Left ventricle myocardium inferior (tissue), 1 donor: ENCODE data around the gene C5orf58. TPM values are rescaled to one million over a fixed set of nuclear protein-coding genes. Genes with fewer than 3 reads are reported as not detected.
A peak's percentile ranks its signal among the peaks of the same experiment; 100 is the strongest.

Source experiments
- DNase-seq: peaks from one replicate; pipeline ENCODE4 v3.0.0-alpha.2; 2020
- H3K27ac ChIP-seq: fragments of 200-600 bp; replicated peaks from 2 replicates; pipeline ENCODE4 v1.8.0; 2021
- H3K27me3 ChIP-seq: fragments of 200-600 bp; 2 replicates; pipeline ENCODE4 v1.8.0; 2021; ENCODE audit warnings: low read depth
- H3K36me3 ChIP-seq: fragments of 200-600 bp; 2 replicates; pipeline ENCODE4 v1.8.0; 2021
- H3K4me1 ChIP-seq: fragments of 200-600 bp; 2 replicates; pipeline ENCODE4 v1.8.0; 2021
- H3K4me3 ChIP-seq: fragments of 200-600 bp; 2 replicates; pipeline ENCODE4 v1.8.0; 2021; ENCODE audit warnings: mild to moderate bottlenecking, moderate library complexity
- H3K9me3 ChIP-seq: fragments of 200-600 bp; replicated peaks from 2 replicates; pipeline ENCODE4 v1.8.0; 2021
- CTCF ChIP-seq: fragments of 200-600 bp; IDR thresholded peaks from 2 replicates; pipeline ENCODE4 v1.8.0; 2021; ENCODE audit warnings: antibody characterized with exemption, mild to moderate bottlenecking, borderline replicate concordance
- intact Hi-C: fragments of 100-400 bp; cut with micrococcal nuclease; formaldehyde crosslinking; loops from one replicate; pipeline ENCODE4 v1.11.0; 2022
- total RNA-seq: library from RNA; stranded (reverse); fragmentation: NEBNext Ultra II Directional; extraction: Animal tissue kit (Norgen Biotek cat#: 25700); gene quantifications from one replicate; pipeline ENCODE4 v1.2.1, GENCODE V29; 2021
- donor health status: DM: no; HTN: yes; CAD: no; lungs with severe emphysema.

Gene C5orf58
- total RNA-seq, 1 donor from 2014 or later = 1.0 TPM

DNA sequence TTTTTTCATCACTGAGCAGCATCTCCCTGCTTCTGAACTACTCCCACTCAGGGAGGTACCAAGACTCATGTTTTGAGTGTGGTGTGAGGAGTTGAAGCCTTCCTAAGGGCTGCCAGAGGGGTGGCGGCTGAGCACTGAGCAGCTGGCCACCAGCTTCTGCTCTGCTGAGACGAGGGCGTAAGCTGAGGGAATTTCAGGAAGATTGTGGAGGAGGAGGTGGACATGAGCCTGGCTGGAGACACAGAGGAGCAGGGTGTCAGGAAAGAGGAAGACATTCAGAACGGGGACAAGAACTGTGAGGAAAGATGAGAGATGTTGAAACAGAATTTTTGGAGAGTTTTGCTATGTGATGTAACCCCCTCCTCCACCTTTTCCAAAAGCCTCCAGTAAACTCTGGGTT lies 57.0 kb downstream of the C5orf58 start:
- Histone ChIP-seq H3K27me3 (no peaks in the 10 kb centered on the region), H3K9me3 (peaks cover 6% of the 10 kb centered on the region), H3K27ac (peak overlapping the region; percentile 73), H3K4me1 (peaks cover 32% of the 10 kb centered on the region), H3K4me3 (no peak overlapping the region), H3K36me3 (peaks cover 8% of the 10 kb centered on the region)
- intact Hi-C loops = no loop called here
- DNase-seq = peak; percentile 63
- TF ChIP-seq CTCF = no peak

GRCh38 chr5:170290498-170290897 lies 57.7 kb downstream of the C5orf58 start:
- Histone ChIP-seq H3K36me3 (peaks cover 8% of the 10 kb centered on the region), H3K4me3 (no peak overlapping the region), H3K27me3 (no peaks in the 10 kb centered on the region), H3K4me1 (peaks cover 32% of the 10 kb centered on the region), H3K9me3 (peaks cover 5% of the 10 kb centered on the region), H3K27ac (peak overlapping the region; percentile 73)
- no peak for DNase-seq
- no peak for TF ChIP-seq CTCF
- intact Hi-C loops = no loop called here

- no peak overlapping the region for H3K4me3 ChIP-seq
Measured at GRCh38 chr5:170292179-170293104, 59.7 kb downstream of the C5orf58 start.

GRCh38 chr5:170293273-170293672 lies 60.5 kb downstream of the C5orf58 start:
- Histone ChIP-seq H3K4me3 (no peak overlapping the region), H3K9me3 (peaks cover 5% of the 10 kb centered on the region), H3K36me3 (peaks cover 8% of the 10 kb centered on the region), H3K27me3 (no peaks in the 10 kb centered on the region), H3K27ac (no peak overlapping the region), H3K4me1 (peaks cover 26% of the 10 kb centered on the region)
- TF ChIP-seq CTCF = no peak
- DNase-seq = no peak
- intact Hi-C loops = no loop called here

More at GRCh38 chr5:170292179-170293104, 59.7 kb downstream of the C5orf58 start:
- no peak overlapping the region for H3K27ac ChIP-seq
- H3K36me3 ChIP-seq = peaks cover 8% of the 10 kb centered on the region
- no peaks in the 10 kb centered on the region for H3K27me3 ChIP-seq
- no peak for TF ChIP-seq CTCF
- peaks cover 5% of the 10 kb centered on the region for H3K9me3 ChIP-seq
- intact Hi-C loops = no loop called here
- peaks cover 29% of the 10 kb centered on the region for H3K4me1 ChIP-seq
- DNase-seq = no peak

GRCh38 chr5:170294057-170294456 lies 61.3 kb downstream of the C5orf58 start:
- no peak overlapping the region for H3K4me3 ChIP-seq
- H3K27ac ChIP-seq = no peak overlapping the region
- H3K27me3 ChIP-seq = no peaks in the 10 kb centered on the region
- H3K9me3 ChIP-seq = peaks cover 5% of the 10 kb centered on the region
- peaks cover 18% of the 10 kb centered on the region for H3K4me1 ChIP-seq
- DNase-seq = no peak
- intact Hi-C loops = no loop called here
- TF ChIP-seq CTCF = no peak
- peaks cover 8% of the 10 kb centered on the region for H3K36me3 ChIP-seq
